RWPE1 (cell line): ENCODE measurements around the gene SGK1.
"Not testable (repeated sequence)": the region's sequence is repeated elsewhere in the genome, so short reads cannot be mapped to it uniquely, and the experiment has no call there.

ENCODE experiments used
- CTCF ChIA-PET: fragments of 350-600 bp; sonication (Branson Sonifier 250); formaldehyde crosslinking; extraction: SDS; loops from one replicate; lab custom pipeline; 2021; lab: Yijun Ruan, JAX
- POLR2A ChIA-PET: fragments of 400-600 bp; formaldehyde crosslinking; extraction: SDS; loops from one replicate; lab custom pipeline; 2020; ENCODE audit warnings: antibody characterized with exemption; ENCODE audit not compliant: low non-redundant PET; lab: Yijun Ruan, JAX
- DNase-seq: peaks from one replicate; pipeline ENCODE4 v3.0.0; 2012; ENCODE audit warnings: low spot score
- H3K27ac ChIP-seq: fragments of 450-650 bp; 2 replicates; pipeline ENCODE4 v1.5.1; 2017
- CTCF ChIP-seq: fragments of 450-650 bp; conservative IDR thresholded peaks from 2 replicates; pipeline ENCODE4 v1.5.1; 2017; ENCODE audit warnings: low read depth, mild to moderate bottlenecking

SGK1 gene

DNA sequence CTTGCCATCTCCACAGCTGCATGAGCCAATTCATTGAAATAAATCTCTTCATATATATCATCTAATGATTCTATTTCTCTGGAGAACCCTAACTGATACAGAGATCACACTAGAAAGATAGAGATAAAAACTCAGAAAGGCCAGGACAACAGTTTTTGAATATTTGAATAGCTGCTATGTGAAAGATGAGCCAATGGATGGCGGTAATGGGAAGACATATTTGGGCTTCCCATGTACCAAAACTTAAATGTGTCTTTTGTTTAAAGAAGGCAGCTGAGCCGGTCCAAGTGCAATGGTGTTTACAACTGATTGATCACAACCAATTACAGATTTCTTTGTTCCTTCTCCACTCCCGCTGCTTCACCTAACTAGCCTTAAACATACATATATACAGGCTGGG is 35.1 kb downstream of the SGK1 start:
- DNase-seq: no peak
- POLR2A ChIA-PET: no interaction called here
- no peak overlapping the region for H3K27ac ChIP-seq
- CTCF ChIA-PET: no interaction called here
- TF ChIP-seq CTCF: no peak

DNA sequence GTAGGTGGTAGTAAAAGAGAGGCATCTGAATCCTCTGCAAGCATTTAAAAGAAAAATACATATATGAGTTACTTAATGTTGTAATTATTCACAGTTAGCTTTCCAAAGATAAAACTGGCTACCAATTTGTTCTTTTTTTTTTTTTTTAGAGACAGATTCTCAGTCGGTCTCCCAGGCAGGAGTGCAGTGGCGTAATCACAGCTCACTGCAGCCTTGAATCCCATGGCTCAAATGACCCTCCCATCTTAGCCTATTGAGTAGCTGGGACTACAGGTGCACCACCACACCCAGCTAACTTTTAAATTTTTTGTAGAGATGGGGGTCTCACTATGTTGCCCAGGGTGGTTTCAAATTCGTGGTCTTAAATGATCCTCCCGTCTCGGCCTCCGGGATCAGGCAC is 36.5 kb downstream of the SGK1 start:
- ChIA-PET CTCF (interaction anchor here (0.6 kb wide), 1 partner anchor 209 kb away, joined by 3 read pairs; no protein-coding TSS in a partner anchor), POLR2A (no interaction called here)
- H3K27ac ChIP-seq: no peak overlapping the region
- TF ChIP-seq CTCF: no peak
- no peak for DNase-seq

GRCh38 chr6:134278000-134278399 is 39.9 kb downstream of the SGK1 start:
- ChIA-PET POLR2A (no interaction called here), CTCF (no interaction called here)
- TF ChIP-seq CTCF: no peak
- no peak overlapping the region for H3K27ac ChIP-seq
- no peak for DNase-seq

GRCh38 chr6:134276891-134277377 is 41.0 kb downstream of the SGK1 start:
- POLR2A ChIA-PET, DNase-seq, H3K27ac ChIP-seq: not testable (repeated sequence)
- CTCF ChIA-PET: interaction anchor here (0.5 to 0.6 kb wide), 2 partner anchors 20 to 180 kb away, joined by 3 read pairs; no protein-coding TSS in a partner anchor

- no peak for DNase-seq
- H3K27ac ChIP-seq: no peak overlapping the region
- ChIA-PET POLR2A (no interaction called here), CTCF (no interaction called here)
- no peak for TF ChIP-seq CTCF
Observed at GRCh38 chr6:134272374-134272773, 45.5 kb downstream of the SGK1 start.

DNA sequence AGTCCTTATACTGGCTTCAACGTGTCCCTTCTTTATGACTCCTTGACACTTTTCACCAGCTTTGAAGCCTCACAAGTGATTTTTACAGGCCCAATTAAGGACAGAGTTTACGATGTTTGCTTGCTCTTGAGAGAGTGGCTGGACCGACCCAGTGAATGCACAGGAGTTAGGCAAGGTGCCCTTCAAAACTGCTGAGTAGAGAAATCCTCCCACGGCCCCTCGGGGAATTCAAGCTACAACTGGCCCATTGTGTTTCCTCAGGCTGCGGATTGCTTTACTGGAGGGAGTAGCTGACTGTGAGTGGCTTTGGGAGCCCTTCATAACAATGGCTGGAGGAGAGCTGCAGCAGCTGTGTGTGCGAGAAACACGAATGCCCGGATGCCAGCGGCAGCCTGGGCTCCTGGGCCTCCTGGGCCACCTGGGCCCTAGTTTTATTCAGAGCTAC is 50.0 kb downstream of the SGK1 start:
- no peak for TF ChIP-seq CTCF
- no peak for DNase-seq
- H3K27ac ChIP-seq: no peak overlapping the region
- POLR2A ChIA-PET: no interaction called here
- CTCF ChIA-PET: no interaction called here

- H3K27ac ChIP-seq: no peak overlapping the region
- no peak for DNase-seq
- CTCF ChIA-PET: interaction anchor here (0.8 kb wide), 1 partner anchor 32 kb away, joined by 3 read pairs; no protein-coding TSS in a partner anchor
- POLR2A ChIA-PET: no interaction called here
- TF ChIP-seq CTCF: no peak
Observed at GRCh38 chr6:134266776-134267175, 51.1 kb downstream of the SGK1 start.
